ENCODE data around the gene GCFC2. TPM values are rescaled to one million over a fixed set of nuclear protein-coding genes. Genes with fewer than 3 reads are reported as not detected.

GCFC2 gene
- total and polyA plus RNA-seq, 9 of the 15 experiments (the other 6 are each of a cell fraction or from before 2014, with no cell fraction given): 10.5 to 40.6 (median 23.0) TPM

DNA sequence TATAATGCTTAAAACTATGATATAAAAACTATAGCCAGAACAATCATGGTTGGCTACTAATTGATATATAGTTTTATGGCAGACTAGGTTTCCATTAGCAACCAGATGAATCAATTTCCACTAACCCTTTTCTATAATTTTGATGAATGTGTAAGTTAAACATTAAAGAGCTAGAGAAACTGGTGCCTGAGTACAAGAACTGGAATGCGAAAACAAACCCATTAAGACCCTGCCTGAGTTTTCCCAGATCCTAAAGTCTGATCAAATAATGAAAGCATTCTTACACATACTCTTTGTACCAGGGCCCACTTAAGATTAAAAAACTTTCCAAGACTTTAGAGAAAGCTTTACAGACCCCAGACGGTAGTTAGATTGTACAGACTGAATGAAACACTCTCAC is 42.8 kb downstream of the GCFC2 start:
- H3K9me3 ChIP-seq (replicated peaks; ENCODE audit: control insufficient read depth, insufficient read depth, low read depth, low read length): no peaks in the 10 kb centered on the region
- CTCF ChIA-PET (ENCODE audit: low intra/inter-chr PET ratio): no interaction called here
- no peaks in the 10 kb centered on the region for H4K20me1 ChIP-seq (replicated peaks; ENCODE audit: control insufficient read depth, insufficient read depth, low read length)
- BruUV-seq (replicated peaks): no TSS peak
- H3K27me3 ChIP-seq (ENCODE audit: control insufficient read depth in 2 of 2, insufficient read depth in 2 of 2, low read length in 2 of 2): no peaks in the 10 kb centered on the region
- no peak overlapping the region for H3K4me3 ChIP-seq
- H3K9ac ChIP-seq (ENCODE audit: insufficient read depth in 1 of 2, low read depth in 2 of 2, low read length in 2 of 2): no peak overlapping the region
- DNase-seq (ENCODE audit: extremely low read depth in 1 of 4, low spot score in 3 of 4) (no peak), FAIRE-seq (no peak), ATAC-seq (no peak)
- intact Hi-C loops (cut with micrococcal nuclease) (no loop called here), in situ Hi-C loops (cut with MboI) (no loop called here)
- H3K79me2 ChIP-seq (ENCODE audit: control insufficient read depth, insufficient read depth, low read length): no peaks in the 10 kb centered on the region
- WGBS (ENCODE audit: insufficient coverage, low coverage, missing lambda C conversion rate): 88% methylated on average over 2 of the region's 2 CpGs
- no peaks in the 10 kb centered on the region for H3K9me1 ChIP-seq (ENCODE audit: control insufficient read depth, insufficient read depth, low read length)
- POLR2A ChIA-PET: interaction anchor here (0.6 kb wide), 1 partner anchor 49 kb away, joined by 3 read pairs; no protein-coding TSS in a partner anchor
- peaks cover 74% of the 10 kb centered on the region for H3K36me3 ChIP-seq (ENCODE audit: control insufficient read depth, insufficient read depth, low read length)
- H3K27ac ChIP-seq (ENCODE audit: extremely low read depth, low read depth, low read length): no peak overlapping the region
- no peaks in the 10 kb centered on the region for H3K4me1 ChIP-seq (replicated peaks in 1 of 2; ENCODE audit: control insufficient read depth in 2 of 2, insufficient read depth in 2 of 2, low read length in 2 of 2)
- TF ChIP-seq, protein P1, sequence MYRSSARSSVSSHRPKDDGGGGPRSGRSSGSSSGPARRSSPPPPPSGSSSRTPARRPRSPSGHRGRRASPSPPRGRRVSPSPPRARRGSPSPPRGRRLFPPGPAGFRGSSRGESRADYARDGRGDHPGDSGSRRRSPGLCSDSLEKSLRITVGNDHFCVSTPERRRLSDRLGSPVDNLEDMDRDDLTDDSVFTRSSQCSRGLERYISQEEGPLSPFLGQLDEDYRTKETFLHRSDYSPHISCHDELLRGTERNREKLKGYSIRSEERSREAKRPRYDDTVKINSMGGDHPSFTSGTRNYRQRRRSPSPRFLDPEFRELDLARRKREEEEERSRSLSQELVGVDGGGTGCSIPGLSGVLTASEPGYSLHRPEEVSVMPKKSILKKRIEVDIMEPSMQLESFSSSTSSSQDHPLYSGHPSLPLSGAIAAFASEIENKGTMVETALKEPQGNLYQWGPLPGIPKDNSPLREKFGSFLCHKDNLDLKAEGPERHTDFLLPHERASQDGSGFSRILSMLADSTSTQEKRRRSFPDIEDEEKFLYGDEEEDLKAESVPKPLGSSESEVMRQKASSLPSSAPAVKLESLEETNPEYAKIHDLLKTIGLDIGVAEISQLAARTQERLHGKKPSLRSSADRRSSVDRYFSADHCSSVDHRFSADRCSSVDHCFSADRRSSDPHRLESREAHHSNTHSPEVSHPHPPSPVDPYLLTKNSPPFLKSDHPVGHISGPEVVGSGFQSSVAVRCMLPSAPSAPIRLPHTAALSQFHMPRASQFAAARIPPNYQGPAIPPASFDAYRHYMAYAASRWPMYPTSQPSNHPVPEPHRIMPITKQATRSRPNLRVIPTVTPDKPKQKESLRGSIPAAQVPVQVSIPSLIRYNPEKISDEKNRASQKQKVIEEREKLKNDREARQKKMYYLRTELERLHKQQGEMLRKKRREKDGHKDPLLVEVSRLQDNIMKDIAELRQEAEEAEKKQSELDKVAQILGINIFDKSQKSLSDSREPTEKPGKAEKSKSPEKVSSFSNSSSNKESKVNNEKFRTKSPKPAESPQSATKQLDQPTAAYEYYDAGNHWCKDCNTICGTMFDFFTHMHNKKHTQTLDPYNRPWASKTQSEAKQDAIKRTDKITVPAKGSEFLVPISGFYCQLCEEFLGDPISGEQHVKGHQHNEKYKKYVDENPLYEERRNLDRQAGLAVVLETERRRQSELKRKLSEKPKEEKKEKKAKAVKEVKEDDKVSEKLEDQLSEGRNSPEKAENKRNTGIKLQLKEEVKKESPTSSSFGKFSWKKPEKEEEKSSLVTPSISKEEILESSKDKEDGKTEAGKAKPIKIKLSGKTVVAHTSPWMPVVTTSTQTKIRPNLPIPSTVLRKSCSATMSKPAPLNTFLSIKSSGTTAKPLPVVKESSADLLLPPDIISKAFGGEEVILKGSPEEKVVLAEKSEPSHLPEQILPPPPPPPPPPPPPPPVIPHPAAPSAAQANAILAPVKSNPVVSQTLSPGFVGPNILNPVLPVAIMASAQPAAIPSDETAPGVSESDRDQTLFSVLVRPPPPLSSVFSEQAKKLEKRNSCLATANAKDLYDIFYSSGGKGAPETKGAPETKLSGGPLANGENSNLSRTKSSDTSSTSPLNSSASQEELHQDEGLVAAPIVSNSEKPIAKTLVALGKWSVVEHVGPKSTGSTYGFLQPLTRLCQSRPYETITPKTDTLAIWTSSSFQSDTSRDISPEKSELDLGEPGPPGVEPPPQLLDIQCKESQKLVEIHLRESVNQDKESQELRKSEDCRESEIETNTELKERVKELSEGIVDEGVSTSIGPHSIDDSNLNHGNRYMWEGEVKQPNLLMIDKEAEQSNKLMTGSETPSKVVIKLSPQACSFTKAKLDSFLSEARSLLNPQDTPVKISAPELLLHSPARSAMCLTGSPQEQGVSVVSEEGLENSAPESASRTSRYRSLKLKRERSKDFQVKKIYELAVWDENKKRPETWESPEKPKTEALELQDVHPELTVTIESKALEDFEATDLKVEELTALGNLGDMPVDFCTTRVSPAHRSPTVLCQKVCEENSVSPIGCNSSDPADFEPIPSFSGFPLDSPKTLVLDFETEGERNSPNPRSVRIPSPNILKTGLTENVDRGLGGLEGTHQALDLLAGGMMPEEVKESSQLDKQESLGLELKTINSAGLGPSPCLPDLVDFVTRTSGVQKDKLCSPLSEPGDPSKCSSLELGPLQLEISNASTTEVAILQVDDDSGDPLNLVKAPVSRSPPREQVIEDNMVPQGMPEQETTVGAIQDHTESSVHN (IDR thresholded peaks at IDR 0.05; ENCODE audit: borderline replicate concordance in 1 of 2, low read depth in 1 of 2): no peak
- TF ChIP-seq, protein P2, sequence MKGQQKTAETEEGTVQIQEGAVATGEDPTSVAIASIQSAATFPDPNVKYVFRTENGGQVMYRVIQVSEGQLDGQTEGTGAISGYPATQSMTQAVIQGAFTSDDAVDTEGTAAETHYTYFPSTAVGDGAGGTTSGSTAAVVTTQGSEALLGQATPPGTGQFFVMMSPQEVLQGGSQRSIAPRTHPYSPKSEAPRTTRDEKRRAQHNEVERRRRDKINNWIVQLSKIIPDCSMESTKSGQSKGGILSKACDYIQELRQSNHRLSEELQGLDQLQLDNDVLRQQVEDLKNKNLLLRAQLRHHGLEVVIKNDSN (CRISPR knock-in tag; IDR thresholded peaks at IDR 0.05): no peak
- no peak overlapping the region for H3K4me2 ChIP-seq (ENCODE audit: insufficient read depth, low read length)
- H2AFZ ChIP-seq (ENCODE audit: low read depth, low read length): no peak overlapping the region

Data from K562 (cell line).